Type B pancreatic cell (in vitro differentiated cells): ENCODE data around the gene CAP1. TPM values are rescaled to one million over a fixed set of nuclear protein-coding genes. Genes with fewer than 3 reads are reported as not detected.
"Not testable (repeated sequence)": the region's sequence is repeated elsewhere in the genome, so short reads cannot be mapped to it uniquely, and the experiment has no call there.

Experiments
- DNase-seq: peaks from one replicate; pipeline ENCODE4 v3.0.0; 2021; ENCODE audit warnings: mixed read lengths; ENCODE audit not compliant: unreplicated experiment; ENCODE audit errors: extremely low spot score
- H3K27ac Mint-ChIP-seq: 2 replicates; pipeline ENCODE4 v1.8.0; 2021; ENCODE audit warnings: mild to moderate bottlenecking, mixed read lengths
- H3K27me3 Mint-ChIP-seq: 2 replicates; pipeline ENCODE4 v1.8.0; 2021; ENCODE audit warnings: mixed read lengths
- H3K36me3 Mint-ChIP-seq: 2 replicates; pipeline ENCODE4 v1.8.0; 2021; ENCODE audit warnings: mixed read lengths
- H3K4me1 Mint-ChIP-seq: one replicate; pipeline ENCODE4 v1.8.0; 2021; ENCODE audit warnings: mixed read lengths; ENCODE audit not compliant: unreplicated experiment
- H3K4me3 Mint-ChIP-seq: 2 replicates; pipeline ENCODE4 v1.8.0; 2021; ENCODE audit warnings: mild to moderate bottlenecking, mixed read lengths
- H3K9me3 Mint-ChIP-seq: 2 replicates; pipeline ENCODE4 v1.8.0; 2021; ENCODE audit warnings: mixed read lengths
- CTCF ChIP-seq: fragments of 200-600 bp; sonication (generic); conservative IDR thresholded peaks from 2 replicates; pipeline ENCODE4 v1.5.0; 2021; ENCODE audit warnings: antibody characterized with exemption, mild to moderate bottlenecking
- total RNA-seq: library from RNA; stranded (reverse); gene quantifications from 2 replicates; pipeline ENCODE4 v1.2.1, GENCODE V29; 2021; ENCODE audit warnings: low replicate concordance

Gene CAP1
- total RNA-seq, 1 donor from 2014 or later: 210 TPM

- no peaks in the 10 kb centered on the region for H3K36me3 Mint-ChIP-seq
- H3K4me3 Mint-ChIP-seq: no peak overlapping the region
- no peak for DNase-seq
- no peaks in the 10 kb centered on the region for H3K9me3 Mint-ChIP-seq
- H3K27me3 Mint-ChIP-seq: peaks cover 3% of the 10 kb centered on the region
- no peak overlapping the region for H3K27ac Mint-ChIP-seq
- H3K4me1 Mint-ChIP-seq: peaks cover 8% of the 10 kb centered on the region
- no peak for TF ChIP-seq CTCF
Observed at GRCh38 chr1:40001456-40001855, 39.1 kb upstream of the CAP1 start.

- no peaks in the 10 kb centered on the region for H3K9me3 Mint-ChIP-seq
- no peak overlapping the region for H3K4me3 Mint-ChIP-seq
- peaks cover 3% of the 10 kb centered on the region for H3K27me3 Mint-ChIP-seq
- no peak for TF ChIP-seq CTCF
- H3K4me1 Mint-ChIP-seq: peaks cover 6% of the 10 kb centered on the region
- no peak for DNase-seq
- no peaks in the 10 kb centered on the region for H3K36me3 Mint-ChIP-seq
- H3K27ac Mint-ChIP-seq: no peak overlapping the region
Observed at GRCh38 chr1:40003156-40004093, 37.1 kb upstream of the CAP1 start.

- peaks cover 3% of the 10 kb centered on the region for H3K27me3 Mint-ChIP-seq
- H3K4me3 Mint-ChIP-seq: no peak overlapping the region
- H3K27ac Mint-ChIP-seq: no peak overlapping the region
- no peak for DNase-seq
- TF ChIP-seq CTCF: no peak
- H3K4me1 Mint-ChIP-seq: peaks cover 6% of the 10 kb centered on the region
- H3K36me3 Mint-ChIP-seq: no peaks in the 10 kb centered on the region
- H3K9me3 Mint-ChIP-seq: no peaks in the 10 kb centered on the region
Observed at GRCh38 chr1:40004857-40005256, 35.7 kb upstream of the CAP1 start.

GRCh38 chr1:40007481-40008034 is 33.0 kb upstream of the CAP1 start:
- H3K4me1 Mint-ChIP-seq, H3K27ac Mint-ChIP-seq, H3K27me3 Mint-ChIP-seq, DNase-seq, H3K36me3 Mint-ChIP-seq, H3K9me3 Mint-ChIP-seq, H3K4me3 Mint-ChIP-seq: not testable (repeated sequence)

- no peaks in the 10 kb centered on the region for H3K4me1 Mint-ChIP-seq
- H3K27me3 Mint-ChIP-seq: peaks cover 4% of the 10 kb centered on the region
- no peaks in the 10 kb centered on the region for H3K36me3 Mint-ChIP-seq
- no peak overlapping the region for H3K27ac Mint-ChIP-seq
- no peak for DNase-seq
- TF ChIP-seq CTCF: no peak
- H3K4me3 Mint-ChIP-seq: no peak overlapping the region
- H3K9me3 Mint-ChIP-seq: no peaks in the 10 kb centered on the region
Observed at GRCh38 chr1:40011198-40011597, 29.3 kb upstream of the CAP1 start.

GRCh38 chr1:40014253-40014706 is 26.2 kb upstream of the CAP1 start:
- H3K4me1 Mint-ChIP-seq: no peaks in the 10 kb centered on the region
- H3K27ac Mint-ChIP-seq: no peak overlapping the region
- H3K9me3 Mint-ChIP-seq: no peaks in the 10 kb centered on the region
- TF ChIP-seq CTCF: no peak
- no peak for DNase-seq
- H3K4me3 Mint-ChIP-seq: no peak overlapping the region
- H3K27me3 Mint-ChIP-seq: peaks cover 17% of the 10 kb centered on the region
- no peaks in the 10 kb centered on the region for H3K36me3 Mint-ChIP-seq
